ENCODE results near the gene TBXT.

DNA sequence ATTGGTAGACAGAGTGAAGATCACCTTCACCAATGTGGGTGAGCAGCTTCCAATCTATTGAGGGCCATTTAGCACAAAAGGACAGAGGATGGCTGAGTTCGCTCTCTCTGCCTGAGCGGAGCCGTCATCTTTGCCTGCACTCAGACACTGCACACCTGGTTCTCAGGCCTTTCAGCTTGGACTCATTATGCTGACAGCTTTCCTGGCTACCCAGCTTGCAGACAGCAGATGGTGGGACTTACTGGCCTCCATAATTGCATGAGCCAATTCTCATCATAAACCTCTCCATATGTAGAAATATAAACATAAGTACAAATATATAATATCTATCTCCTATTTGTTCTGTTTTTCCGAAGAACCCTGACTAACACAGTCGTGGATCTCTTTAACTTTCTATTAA, 13.7 kb downstream of the TBXT start:
- no peak for TF ChIP-seq ZNF214 (tag by site-specific recombination; IDR thresholded peaks at IDR 0.05; ENCODE audit: borderline replicate concordance)
- no peak for TF ChIP-seq ZNF146 (tag by site-specific recombination; IDR thresholded peaks at IDR 0.05)
- TF ChIP-seq ZNF747 (tag by site-specific recombination; IDR thresholded peaks at IDR 0.05) = no peak
- no peak for TF ChIP-seq ZNF76 (tag by site-specific recombination; IDR thresholded peaks at IDR 0.05; ENCODE audit: borderline replicate concordance, low read depth)
- TF ChIP-seq ZNF121 (tag by site-specific recombination; IDR thresholded peaks at IDR 0.05) = no peak
- TF ChIP-seq HOXC10 (CRISPR knock-in tag; IDR thresholded peaks at IDR 0.05) = no peak
- no peak for TF ChIP-seq ZNF426 (tag by site-specific recombination; IDR thresholded peaks at IDR 0.05)
